Measurements from ENCODE around the gene OXNAD1. TPM values are rescaled to one million over a fixed set of nuclear protein-coding genes. Genes with fewer than 3 reads are reported as not detected.

OXNAD1 gene, protein sequence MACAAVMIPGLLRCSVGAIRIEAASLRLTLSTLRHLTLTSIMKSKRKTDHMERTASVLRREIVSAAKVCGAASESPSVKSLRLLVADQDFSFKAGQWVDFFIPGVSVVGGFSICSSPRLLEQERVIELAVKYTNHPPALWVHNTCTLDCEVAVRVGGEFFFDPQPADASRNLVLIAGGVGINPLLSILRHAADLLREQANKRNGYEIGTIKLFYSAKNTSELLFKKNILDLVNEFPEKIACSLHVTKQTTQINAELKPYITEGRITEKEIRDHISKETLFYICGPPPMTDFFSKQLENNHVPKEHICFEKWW
- 7.5 and 10.7 TPM in 2 replicates for total RNA-seq

DNA sequence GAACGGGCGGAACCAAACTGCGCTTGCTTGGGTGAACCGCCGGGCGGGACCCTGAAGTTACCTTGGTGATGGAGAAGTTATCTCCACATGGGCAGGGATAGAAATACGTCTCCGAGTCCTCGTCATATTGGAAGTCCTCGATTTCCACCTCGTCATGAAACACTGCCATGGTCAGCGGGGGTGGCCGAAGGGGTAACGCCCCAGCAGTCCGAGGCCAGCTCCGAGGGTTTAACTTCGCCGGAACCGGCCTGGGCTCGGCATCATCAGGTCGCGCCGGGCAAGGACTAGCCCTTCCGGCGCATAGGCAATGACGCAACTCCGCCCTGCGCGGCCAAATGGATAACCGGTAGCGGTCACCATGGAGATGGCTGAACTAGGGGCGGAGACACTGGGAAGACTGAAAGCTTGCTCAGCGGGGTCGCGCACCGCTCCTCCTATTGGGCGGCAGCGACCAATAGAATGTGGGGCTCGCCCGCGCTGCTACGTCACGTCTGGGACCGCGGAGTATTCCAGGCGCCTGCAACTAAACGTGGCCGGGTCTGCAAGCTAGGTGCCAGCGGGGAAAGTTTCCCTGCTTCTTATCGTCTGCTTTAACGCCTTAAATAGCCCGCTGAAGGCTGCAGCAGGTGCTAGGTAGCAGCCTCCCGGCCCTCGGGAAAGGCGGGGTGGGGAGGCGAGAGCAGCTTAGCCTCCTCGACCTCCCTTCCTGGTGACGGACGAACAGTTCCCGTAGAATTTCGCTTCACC lies at the start of gene OXNAD1, which contains the start of gene DPH3:
TSS of gene OXNAD1 (plus strand) at position 505 of the 747 bp plus-strand sequence. CDS start 5,741 bp downstream, outside the sequence.
TSS of gene DPH3 (minus strand) at position 236 of the 747 bp plus-strand sequence. CDS start at position 169, 67 bp downstream.

Other genes starting within 250 kb of the OXNAD1 start
- gene GALNT15, start 90.5 kb upstream of the OXNAD1 start, total RNA-seq, result 5.2 and 19.9 TPM in 2 replicates
- gene DPH3, start 269 bp upstream of the OXNAD1 start, total RNA-seq, result 21.9 and 22.2 TPM in 2 replicates
- gene RFTN1, start 248.5 kb downstream of the OXNAD1 start, total RNA-seq, result 39.7 and 41.2 TPM in 2 replicates